SIG-M5 treated with dmso at 0.1 percent for 504 hours (cell line): ENCODE data around the gene SNRPD2.
"Not testable (repeated sequence)": the region's sequence is repeated elsewhere in the genome, so short reads cannot be mapped to it uniquely, and the experiment has no call there.

Experiments
- DNase-seq: peaks from one replicate; lab custom pipeline; 2025; ENCODE audit not compliant: unreplicated experiment; lab: John Stamatoyannopoulos, UW

Gene SNRPD2

GRCh38 chr19:45705115-45705514 is 13.4 kb upstream of the SNRPD2 start:
- no peak for DNase-seq

- DNase-seq = no peak
Measured at GRCh38 chr19:45701676-45702075, 9.9 kb upstream of the SNRPD2 start.

- peak; percentile 68 for DNase-seq
Measured at GRCh38 chr19:45693106-45693788, 1.5 kb upstream of the SNRPD2 start.

GRCh38 chr19:45692187-45693105 is 693 bp upstream of the SNRPD2 start, which contains the start of gene QPCTL:
TSS of gene QPCTL (plus strand) at chr19:45692666. CDS start at chr19:45692704, 38 bp downstream.
- peak; percentile 100 for DNase-seq

GRCh38 chr19:45687599-45687998 is 4.2 kb downstream of the SNRPD2 start:
- no peak for DNase-seq

GRCh38 chr19:45685045-45685444 is 6.7 kb downstream of the SNRPD2 start:
- DNase-seq = not testable (repeated sequence)

GRCh38 chr19:45682908-45683307 is 8.8 kb downstream of the SNRPD2 start:
- DNase-seq = no peak

GRCh38 chr19:45682117-45682516 is 9.6 kb downstream of the SNRPD2 start:
- no peak for DNase-seq

GRCh38 chr19:45681391-45682015 is 10.2 kb downstream of the SNRPD2 start:
- peak; percentile 75 for DNase-seq

GRCh38 chr19:45677351-45678230 is 14.2 kb downstream of the SNRPD2 start:
- DNase-seq = peak; percentile 73

- no peak for DNase-seq
Measured at GRCh38 chr19:45676851-45677263, 14.9 kb downstream of the SNRPD2 start.

- no peak for DNase-seq
Measured at GRCh38 chr19:45674946-45675345, 16.8 kb downstream of the SNRPD2 start.

GRCh38 chr19:45670670-45671453 is 20.9 kb downstream of the SNRPD2 start:
- peak; percentile 87 for DNase-seq

- no peak for DNase-seq
Measured at GRCh38 chr19:45668342-45668871, 23.3 kb downstream of the SNRPD2 start.

GRCh38 chr19:45667620-45668341 is 24.0 kb downstream of the SNRPD2 start, which contains the start of gene GIPR:
TSS of gene GIPR (plus strand) at chr19:45668221. CDS start at chr19:45669521, 1,300 bp downstream.
- peak; percentile 69 for DNase-seq

- DNase-seq = no peak
Measured at GRCh38 chr19:45664575-45664974, 27.2 kb downstream of the SNRPD2 start.

GRCh38 chr19:45663800-45664199 is 28.0 kb downstream of the SNRPD2 start:
- DNase-seq = no peak

GRCh38 chr19:45660636-45661035 is 31.1 kb downstream of the SNRPD2 start:
- no peak for DNase-seq
